GM20431 (cell line): ENCODE measurements around the gene C6orf132.

Source experiments
- in situ Hi-C: fragments of 300-500 bp; cut with MseI, MboI; formaldehyde crosslinking; loops from one replicate; pipeline ENCODE4 v1.15.0; 2020; ENCODE audit warnings: low sequenced_read_pairs; ENCODE audit not compliant: unreplicated experiment

The C6orf132 gene

DNA sequence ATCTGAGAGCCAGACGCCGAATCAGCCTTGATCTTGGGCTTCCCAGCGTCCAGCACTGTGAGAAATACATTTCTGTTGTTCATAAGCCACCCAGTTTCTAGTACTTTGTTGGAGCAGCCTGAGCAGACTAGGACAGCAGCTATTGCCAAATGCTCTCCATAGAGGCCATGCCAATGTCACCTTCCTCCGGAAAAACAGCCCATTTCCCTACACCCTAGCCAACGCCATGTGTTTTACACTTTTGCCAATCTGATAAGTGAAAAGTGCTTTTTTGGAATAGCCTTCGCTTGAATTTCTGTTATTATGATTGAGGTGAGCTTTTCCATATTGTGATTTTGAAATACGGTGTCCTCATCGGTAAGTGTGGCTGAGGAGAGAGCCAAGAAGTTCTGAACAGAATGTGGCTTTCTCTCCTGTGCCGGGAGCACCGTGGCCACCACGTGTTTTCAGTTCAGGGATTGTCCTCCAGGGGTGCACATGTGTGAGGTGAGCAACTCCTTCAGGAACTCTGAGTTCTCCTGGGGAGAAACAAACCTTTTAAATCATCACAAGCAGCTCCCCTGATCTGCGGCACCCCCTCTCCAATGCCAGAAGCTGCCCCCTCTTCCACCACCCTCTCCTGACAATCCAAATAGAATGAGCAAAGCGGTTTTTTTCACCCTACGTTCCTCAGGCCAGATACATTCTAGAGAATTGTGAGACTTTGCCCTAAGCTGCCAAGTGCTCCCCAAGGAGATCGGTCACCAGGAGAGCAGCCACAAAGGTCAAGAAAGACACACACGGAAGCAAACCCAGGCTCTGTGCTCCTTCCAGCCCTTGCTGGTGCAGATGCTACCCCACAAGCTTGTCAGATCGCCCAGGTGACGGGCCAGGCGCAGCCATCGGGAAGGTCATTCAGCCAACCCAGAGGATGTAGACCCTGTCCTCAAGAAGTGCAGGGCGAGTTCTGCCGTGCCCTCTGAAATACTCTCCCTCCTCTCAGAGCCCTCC is 56.1 kb downstream of the C6orf132 start:
- in situ Hi-C loops, result no loop called here

DNA sequence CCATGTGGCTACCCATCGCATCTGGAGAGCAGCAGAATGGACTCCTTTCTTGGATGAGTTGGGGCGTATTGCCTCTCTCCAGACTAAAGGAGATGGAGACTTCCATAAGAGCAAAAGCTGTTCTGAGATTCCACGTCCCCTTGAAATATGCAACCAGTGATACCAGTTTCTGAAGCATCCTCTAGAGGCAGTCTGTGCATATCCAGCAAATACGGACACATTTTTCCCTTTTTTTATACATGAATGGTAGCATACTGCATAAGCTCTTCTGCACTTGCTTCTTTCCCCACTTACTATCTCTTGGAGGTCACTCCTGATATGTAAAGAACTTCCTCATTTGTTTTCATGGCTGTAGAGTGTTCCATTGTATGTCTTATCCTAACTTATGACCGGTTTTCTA is 57.5 kb downstream of the C6orf132 start:
- in situ Hi-C loops, result no loop called here

DNA sequence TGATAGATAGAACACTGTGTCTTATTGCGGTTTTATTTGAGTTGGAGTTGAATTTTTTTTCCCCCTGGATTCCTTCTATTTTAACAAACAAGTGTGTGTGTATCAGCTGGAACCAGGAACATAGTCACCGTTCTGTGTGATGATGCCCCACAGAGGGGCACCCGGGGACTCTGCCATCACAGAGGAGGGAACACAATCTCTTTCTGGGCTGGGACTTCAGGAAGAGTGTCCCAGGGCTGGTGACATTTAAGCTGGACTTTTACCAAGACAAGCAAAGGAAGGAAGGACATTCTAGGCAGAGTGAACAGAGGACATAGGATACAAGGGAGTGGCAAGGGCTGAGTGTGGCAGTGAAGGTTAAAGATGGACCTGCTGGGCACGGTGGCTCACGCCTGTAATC is 58.9 kb downstream of the C6orf132 start:
- in situ Hi-C loops, result no loop called here

DNA sequence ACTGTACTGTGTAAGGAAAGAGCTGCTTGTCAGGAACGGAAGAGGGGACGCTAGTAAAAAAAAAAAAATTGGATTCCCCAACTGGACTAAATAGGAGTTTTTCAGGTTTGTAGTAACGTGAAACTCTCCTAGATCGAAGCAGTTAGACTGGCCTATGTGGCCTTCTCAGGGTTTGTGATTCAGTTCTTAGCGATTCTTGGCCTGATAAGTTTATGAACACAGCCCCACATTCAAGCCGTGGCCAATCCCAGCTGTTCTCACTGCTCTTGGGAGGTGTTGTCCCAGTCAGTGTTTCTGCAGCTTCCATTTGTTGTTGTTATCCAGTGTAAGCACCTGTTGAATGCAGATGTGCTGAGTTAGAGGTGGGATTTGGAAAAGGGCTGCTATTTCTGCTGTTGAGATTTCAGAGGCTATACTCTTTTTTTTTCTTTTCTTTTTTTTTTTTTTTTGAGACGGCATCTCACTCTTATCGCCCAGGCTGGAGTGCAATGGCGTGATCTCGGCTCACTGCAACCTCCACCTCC is 62.4 kb downstream of the C6orf132 start:
- in situ Hi-C loops, result no loop called here

DNA sequence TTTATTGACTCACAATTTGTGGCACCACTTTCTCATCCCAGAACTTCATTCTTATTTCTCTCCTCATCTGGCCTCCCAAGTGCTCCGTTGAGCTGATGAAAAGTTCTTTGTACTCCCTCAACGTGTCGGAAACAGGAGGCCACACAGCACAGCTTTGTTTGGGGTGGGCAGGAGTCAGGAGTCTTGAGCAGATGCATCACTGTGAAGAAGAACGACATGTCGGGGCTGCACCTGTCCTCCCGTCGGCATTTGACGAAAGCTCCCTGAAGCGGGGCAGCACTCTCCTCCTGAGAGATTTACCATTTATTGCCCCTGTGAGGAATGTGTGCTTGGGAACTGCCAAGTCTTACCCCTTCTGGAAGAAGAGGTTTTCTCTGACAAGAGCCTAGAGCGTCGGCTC is 64.0 kb downstream of the C6orf132 start:
- in situ Hi-C loops, result no loop called here

DNA sequence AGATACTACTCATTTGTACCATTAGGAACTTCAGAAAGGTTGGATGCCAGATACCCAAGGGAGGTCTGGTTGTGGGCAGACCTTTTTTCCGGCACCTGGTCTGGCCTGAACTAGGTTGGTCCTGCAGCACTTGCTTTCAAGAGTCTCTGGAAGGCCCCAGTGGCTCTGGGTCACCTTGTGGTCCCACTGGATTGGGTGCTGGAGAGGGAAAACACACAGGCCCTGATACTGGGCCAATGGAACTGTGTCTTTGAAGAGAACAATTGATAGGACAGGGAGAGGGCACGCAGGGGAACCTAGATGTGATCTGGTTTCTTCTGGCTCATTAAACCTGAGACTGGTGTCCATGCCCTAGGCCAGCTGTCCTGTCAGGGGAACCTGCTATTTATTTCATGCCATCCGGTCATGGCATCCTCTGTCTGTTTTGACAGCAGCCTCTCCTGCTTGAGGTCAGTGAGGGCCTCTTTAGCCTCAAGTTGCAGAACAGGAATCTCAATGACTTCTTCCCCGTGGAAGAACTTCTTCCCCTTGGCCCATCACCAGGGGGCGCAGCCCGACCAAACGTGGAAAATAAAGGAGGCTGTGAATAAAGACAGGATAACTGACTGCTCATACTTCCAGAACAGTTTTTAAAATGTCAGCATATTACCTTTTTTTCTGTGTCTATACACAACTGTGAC is 67.1 kb downstream of the C6orf132 start:
- in situ Hi-C loops, result no loop called here

DNA sequence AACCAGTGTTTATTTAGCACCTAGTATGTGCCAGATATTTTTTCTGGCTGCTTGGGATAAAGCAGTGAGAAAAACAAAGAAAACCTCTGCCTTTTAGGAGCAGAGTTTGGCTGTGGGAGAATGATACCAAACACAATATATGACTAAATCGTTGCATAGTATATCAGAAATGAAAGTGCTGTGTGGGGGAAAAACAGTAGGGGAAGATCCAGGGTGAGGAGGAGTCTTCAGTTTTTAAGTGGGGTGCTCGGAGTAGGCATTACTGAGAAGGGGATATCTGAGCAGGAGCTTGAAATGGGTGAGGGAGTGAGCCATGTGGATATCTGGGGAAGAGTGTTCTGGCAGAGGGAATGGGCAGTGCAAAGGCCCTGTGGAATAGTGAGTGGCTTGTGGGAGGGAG is 69.1 kb downstream of the C6orf132 start:
- in situ Hi-C loops, result loop anchor here (25.0 kb wide), 1 partner anchor 461 kb away; no protein-coding TSS in a partner anchor

DNA sequence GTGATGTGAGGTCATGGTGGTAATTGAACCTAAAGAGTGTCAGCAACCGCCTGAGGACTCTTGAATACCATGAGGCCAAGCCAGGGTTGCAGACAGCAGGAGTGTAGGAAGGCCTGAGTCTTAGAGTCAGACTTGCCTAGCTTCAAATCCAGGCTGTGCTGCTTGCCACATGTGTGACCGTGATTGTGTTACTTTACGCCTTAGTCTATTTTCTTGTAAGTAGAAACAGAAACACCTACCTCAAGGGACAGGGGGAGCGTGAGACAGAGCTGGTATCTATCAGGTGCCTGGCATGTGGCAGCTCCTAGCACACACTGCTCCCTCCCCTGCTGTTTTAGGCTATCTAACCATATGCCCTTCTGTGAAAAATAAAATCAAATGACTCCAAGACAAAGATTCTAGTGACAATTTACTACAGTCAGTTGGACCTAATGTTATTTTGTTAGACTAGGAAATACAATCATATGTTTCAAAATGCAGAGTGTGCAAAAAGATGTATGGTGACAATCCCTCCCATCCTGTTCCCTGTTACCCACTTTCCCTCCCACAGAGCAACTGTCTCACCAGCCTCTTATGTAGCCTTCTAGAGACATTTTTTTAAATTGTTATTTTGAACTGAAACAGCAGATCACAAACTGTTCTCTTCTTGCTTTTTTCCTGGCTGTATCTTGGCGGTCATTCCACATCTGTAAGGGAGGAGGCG is 70.4 kb downstream of the C6orf132 start:
- in situ Hi-C loops, result loop anchor here (25.0 kb wide), 1 partner anchor 460 kb away; no protein-coding TSS in a partner anchor

DNA sequence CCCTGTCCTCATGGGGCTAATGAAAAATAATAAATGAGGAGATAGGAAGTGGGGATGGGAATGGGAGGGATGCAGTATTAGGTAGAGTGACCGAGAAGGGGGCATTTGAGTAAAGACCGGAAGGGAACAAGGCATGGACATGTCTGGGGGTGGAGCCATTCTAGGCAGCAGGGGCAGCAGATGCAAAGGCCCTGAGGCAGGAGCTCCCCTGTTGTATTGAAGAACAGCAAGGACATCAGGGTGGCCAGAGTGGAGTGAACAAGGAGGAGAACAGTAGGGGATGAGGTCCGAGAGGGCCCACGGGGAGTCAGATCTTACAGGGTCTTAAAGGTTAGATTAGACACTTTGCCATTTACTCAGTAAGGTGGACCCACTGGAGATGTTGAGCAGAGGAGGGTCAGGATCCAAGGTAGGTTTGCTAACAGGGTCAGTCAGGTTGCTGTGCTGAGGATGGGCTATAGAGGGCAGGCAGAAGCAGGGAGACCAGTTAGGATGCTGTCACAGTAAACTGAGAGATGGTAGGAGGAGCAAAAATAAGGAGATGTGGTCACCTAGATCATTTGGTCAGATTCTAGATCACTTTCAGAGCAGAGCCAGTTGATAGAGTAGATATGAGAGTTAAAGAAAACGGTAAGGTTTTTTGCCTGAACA is 73.4 kb downstream of the C6orf132 start:
- in situ Hi-C loops, result loop anchor here (25.0 kb wide), 1 partner anchor 457 kb away; no protein-coding TSS in a partner anchor

DNA sequence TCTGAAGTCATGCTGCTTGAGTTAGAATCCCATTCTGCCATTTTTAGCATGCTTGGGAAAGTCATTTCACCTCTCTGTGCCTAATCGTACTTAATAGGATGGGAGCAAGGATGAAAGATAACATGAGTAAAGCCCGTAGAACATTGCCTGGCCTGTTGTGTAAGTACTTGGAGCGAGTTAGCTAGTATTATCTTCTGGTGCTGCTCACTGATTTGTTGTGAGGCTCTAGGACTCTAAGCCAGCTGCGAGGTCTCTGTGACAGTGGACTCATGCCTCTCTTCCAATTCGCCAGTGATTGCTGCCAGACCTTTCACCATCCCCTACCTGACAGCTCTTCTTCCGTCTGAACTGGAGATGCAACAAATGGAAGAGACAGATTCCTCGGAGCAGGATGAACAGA is 74.2 kb downstream of the C6orf132 start:
- in situ Hi-C loops, result loop anchor here (25.0 kb wide), 1 partner anchor 456 kb away; no protein-coding TSS in a partner anchor

DNA sequence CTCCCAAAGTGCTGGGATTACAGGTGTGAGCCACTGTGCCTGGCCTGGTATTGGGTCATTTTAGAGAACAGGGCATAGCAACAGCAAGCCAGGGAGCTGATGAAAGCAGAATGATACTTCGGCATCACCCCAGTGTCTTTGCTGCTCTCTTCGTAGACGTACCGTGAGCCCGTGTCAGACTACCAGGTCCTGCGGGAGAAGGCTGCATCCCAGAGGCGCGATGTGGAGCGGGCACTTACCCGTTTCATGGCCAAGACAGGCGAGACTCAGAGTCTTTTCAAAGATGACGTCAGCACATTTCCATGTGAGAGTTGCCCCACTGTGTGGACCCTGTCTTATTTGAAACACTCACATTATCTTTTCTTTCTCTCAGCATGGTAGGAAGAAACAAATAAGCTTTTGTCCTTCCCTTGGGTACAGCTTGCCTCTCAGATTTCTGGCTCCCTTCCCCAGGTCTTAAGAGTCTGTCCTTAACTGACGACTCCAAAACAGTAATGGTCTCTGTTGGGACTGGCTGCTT is 76.2 kb downstream of the C6orf132 start:
- in situ Hi-C loops, result loop anchor here (25.0 kb wide), 1 partner anchor 454 kb away; no protein-coding TSS in a partner anchor

DNA sequence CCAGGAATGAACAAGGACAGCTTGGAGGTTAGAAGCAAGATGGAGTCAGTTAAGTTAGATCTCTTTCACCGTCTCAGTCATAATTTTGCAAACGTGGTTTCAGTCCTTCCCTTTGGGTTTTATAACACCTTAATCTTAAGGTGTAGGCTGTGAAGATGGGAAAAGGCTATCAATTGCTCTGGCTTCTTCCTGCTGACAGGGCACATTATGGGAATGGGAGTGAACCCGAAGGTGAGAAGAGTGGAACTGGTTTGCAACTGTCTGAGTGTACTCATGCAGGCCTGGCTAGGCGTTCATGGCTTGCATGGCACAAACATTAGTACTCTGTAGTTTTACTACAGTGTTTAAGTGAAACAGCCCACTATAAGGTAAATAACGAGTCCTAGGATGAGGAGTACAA is 82.7 kb downstream of the C6orf132 start:
- in situ Hi-C loops, result loop anchor here (25.0 kb wide), 1 partner anchor 447 kb away; no protein-coding TSS in a partner anchor

DNA sequence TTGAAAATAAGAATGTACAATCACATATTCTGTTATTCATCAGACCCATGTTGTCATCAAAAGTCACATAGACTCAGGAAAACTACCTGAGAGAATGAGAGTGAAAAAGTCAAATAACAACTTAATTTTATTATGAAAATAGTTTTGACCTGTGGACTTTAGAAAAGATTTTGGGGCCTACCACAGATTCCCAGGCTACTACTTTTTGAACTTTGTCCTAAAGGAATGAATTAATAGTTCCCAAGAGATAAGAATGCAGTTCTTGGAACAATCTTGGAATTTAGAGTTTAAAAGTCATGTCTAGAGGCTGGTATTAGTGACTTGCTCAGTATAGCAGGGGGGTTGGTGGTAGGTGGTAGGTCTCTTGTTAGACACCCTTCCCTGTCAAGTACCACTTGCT is 88.8 kb downstream of the C6orf132 start:
- in situ Hi-C loops, result loop anchor here (25.0 kb wide), 1 partner anchor 441 kb away; no protein-coding TSS in a partner anchor

DNA sequence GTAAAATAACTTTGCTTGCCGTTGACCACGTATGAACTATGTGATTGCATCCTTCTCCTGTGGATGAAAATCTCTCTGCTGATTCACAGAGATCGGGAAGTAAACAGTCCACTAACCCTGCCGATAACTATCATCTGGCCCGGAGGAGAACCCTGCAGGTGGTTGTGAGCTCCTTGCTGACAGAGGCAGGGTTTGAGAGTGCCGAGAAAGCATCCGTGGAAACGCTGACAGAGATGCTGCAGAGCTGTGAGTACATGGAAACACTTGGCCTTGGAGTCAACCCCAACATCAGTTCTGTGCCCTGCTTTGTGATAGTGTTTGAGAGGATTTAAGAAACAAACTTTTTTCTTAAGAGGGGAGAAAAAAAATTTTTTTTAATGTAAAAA is 91.2 kb downstream of the C6orf132 start:
- in situ Hi-C loops, result loop anchor here (25.0 kb wide), 1 partner anchor 439 kb away; no protein-coding TSS in a partner anchor
